ENCODE measurements around the gene CLDN11.

The CLDN11 gene

DNA sequence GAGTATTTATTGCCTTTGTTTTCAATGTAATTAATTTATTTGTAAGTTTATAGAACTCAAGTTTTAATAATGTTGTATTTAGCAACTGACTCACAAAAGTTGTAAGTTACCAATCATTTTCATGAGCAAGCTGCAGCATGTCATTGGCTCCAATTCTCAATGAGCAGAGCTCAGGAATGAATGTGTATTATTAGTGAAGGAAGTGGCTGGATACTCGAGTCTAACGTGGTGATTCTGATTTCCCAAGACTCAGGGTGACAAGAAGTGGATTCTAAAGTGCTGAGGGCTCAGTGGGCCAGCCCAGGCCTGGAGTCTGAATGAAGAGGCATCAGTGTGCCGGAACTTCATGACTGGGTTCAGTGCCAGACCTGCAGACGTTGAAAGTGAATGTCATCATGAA is 39.6 kb downstream of the CLDN11 start:
- Histone ChIP-seq H3K9me3 (ENCODE audit: insufficient read depth, low read length) (no peaks in the 10 kb centered on the region), H3K27me3 (ENCODE audit: insufficient read depth, insufficient read length) (no peaks in the 10 kb centered on the region), H3K36me3 (ENCODE audit: insufficient read depth, insufficient read length, low read length) (no peaks in the 10 kb centered on the region), H3K4me3 (ENCODE audit: insufficient read length, low read depth) (no peak overlapping the region), H3K9ac (ENCODE audit: insufficient read length, low read depth) (no peak overlapping the region), H3K4me1 (ENCODE audit: insufficient read depth, insufficient read length) (no peaks in the 10 kb centered on the region)
- no peak for DNase-seq (ENCODE audit: low read depth, low spot score)
- TF ChIP-seq YY1 (IDR thresholded peaks at IDR 0.05; ENCODE audit: insufficient read depth, insufficient read length) (no peak), SUZ12 (IDR thresholded peaks at IDR 0.05; ENCODE audit: extremely low read depth, insufficient read depth, insufficient read length) (no peak), ZNF274 (IDR thresholded peaks at IDR 0.05; ENCODE audit: low read depth, low read length) (no peak)

DNA sequence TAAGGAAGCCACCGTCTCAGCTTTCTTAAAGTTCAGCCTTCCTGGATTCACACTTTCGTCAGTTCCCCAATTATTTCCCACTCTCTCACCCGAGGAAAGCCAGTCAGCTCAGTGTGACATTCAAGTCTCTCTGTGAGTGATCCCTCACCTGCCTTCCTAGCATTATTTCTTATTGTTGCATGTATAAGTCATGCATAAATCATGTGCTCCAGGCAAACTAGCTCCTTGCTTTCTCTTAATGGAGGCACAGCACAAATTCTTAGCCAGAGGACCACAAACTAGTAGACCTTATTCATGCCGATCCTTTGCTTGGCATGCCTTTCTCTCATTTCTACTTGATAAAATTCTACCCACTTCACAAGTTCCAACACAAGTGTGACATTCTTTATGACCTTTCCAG is 44.3 kb downstream of the CLDN11 start:
- Histone ChIP-seq H3K4me3 (ENCODE audit: insufficient read length, low read depth) (no peak overlapping the region), H3K36me3 (ENCODE audit: insufficient read depth, insufficient read length, low read length) (no peaks in the 10 kb centered on the region), H3K9ac (ENCODE audit: insufficient read length, low read depth) (no peak overlapping the region), H3K27me3 (ENCODE audit: insufficient read depth, insufficient read length) (no peaks in the 10 kb centered on the region), H3K4me1 (ENCODE audit: insufficient read depth, insufficient read length) (peaks cover 2% of the 10 kb centered on the region), H3K9me3 (ENCODE audit: insufficient read depth, low read length) (no peaks in the 10 kb centered on the region)
- no peak for TF ChIP-seq YY1 (IDR thresholded peaks at IDR 0.05; ENCODE audit: insufficient read depth, insufficient read length)
- no peak for TF ChIP-seq SUZ12 (IDR thresholded peaks at IDR 0.05; ENCODE audit: extremely low read depth, insufficient read depth, insufficient read length)
- TF ChIP-seq ZNF274 (IDR thresholded peaks at IDR 0.05; ENCODE audit: low read depth, low read length), result no peak
- no peak for DNase-seq (ENCODE audit: low read depth, low spot score)

DNA sequence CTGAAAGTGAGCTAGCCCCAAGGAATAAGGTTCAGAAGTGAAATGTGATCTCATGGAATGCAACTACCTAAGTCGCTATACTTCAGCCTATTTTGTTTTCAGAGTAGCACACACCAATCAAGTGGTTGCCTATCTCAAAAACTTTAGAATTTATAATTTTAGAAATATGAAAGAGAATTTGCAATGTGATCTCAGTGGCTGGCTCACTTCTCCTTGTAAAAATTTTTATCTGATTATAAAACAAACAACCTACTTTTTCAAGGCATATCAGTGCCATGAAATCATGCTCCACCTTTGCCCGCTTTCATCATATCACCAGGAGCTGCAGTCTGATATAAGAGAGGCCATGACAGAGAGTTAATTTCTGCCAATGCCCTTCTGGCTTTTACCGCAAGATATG is 47.3 kb downstream of the CLDN11 start:
- Histone ChIP-seq H3K4me1 (ENCODE audit: insufficient read depth, insufficient read length) (peaks cover 5% of the 10 kb centered on the region), H3K9ac (ENCODE audit: insufficient read length, low read depth) (no peak overlapping the region), H3K9me3 (ENCODE audit: insufficient read depth, low read length) (no peaks in the 10 kb centered on the region), H3K36me3 (ENCODE audit: insufficient read depth, insufficient read length, low read length) (no peaks in the 10 kb centered on the region), H3K4me3 (ENCODE audit: insufficient read length, low read depth) (no peak overlapping the region), H3K27me3 (ENCODE audit: insufficient read depth, insufficient read length) (no peaks in the 10 kb centered on the region)
- no peak for TF ChIP-seq YY1 (IDR thresholded peaks at IDR 0.05; ENCODE audit: insufficient read depth, insufficient read length)
- no peak for DNase-seq (ENCODE audit: low read depth, low spot score)

DNA sequence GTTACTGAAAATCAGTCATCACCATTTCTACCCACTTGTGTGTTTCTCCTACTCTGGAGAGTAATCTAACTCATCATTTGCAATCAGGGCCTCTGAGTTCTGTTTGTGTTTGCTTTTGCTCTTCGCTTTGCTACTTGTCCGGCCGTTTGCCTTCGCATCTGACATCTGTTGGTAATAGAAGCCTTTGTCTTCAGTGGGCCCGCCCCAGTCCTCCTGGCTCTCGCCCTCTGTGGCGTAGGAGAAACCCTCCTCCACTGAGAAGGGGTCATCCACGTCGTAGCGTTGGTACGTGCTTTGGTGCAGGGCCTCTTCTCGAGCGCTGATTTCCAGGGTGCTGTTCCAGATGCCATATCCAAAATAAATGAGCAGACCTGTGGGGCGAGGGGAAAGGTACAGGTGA is 48.3 kb downstream of the CLDN11 start:
- H3K9me3 ChIP-seq (ENCODE audit: insufficient read depth, low read length), result no peaks in the 10 kb centered on the region
- no peaks in the 10 kb centered on the region for H3K27me3 ChIP-seq (ENCODE audit: insufficient read depth, insufficient read length)
- no peak overlapping the region for H3K9ac ChIP-seq (ENCODE audit: insufficient read length, low read depth)
- peaks cover 6% of the 10 kb centered on the region for H3K4me1 ChIP-seq (ENCODE audit: insufficient read depth, insufficient read length)
- no peak for TF ChIP-seq ZNF274 (IDR thresholded peaks at IDR 0.05; ENCODE audit: low read depth, low read length)
- no peak for TF ChIP-seq YY1 (IDR thresholded peaks at IDR 0.05; ENCODE audit: insufficient read depth, insufficient read length)
- no peak for TF ChIP-seq SUZ12 (IDR thresholded peaks at IDR 0.05; ENCODE audit: extremely low read depth, insufficient read depth, insufficient read length)
- DNase-seq (ENCODE audit: low read depth, low spot score), result no peak
- H3K4me3 ChIP-seq (ENCODE audit: insufficient read length, low read depth), result no peak overlapping the region
- H3K36me3 ChIP-seq (ENCODE audit: insufficient read depth, insufficient read length, low read length), result no peaks in the 10 kb centered on the region

DNA sequence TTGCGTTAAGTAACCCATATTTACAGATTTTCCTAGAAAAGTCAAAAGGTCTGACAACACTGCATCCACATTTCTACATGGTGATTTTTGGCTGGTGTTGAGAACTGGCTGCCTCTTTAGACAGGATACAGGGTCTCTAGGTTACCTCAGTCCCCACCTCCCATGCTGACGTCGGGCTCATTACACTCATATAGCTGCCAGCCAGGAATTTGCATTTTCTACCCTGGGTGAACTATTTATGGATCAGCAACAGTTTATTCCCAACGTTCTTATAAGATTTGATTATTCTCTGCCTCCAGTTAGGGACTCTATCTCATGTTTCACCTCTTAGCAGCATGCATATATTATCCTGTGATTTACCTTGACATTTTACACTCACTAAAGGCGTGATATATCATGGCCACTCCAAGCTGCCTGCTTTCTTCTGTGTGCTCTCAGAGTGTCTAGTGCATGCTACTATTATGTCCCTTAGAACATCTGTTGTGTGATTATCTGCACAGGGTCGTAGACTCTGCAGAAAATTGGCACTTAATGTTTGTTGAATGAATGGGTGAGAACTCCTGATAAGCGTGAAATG is 49.0 kb downstream of the CLDN11 start:
- DNase-seq (ENCODE audit: low read depth, low spot score), result no peak

DNA sequence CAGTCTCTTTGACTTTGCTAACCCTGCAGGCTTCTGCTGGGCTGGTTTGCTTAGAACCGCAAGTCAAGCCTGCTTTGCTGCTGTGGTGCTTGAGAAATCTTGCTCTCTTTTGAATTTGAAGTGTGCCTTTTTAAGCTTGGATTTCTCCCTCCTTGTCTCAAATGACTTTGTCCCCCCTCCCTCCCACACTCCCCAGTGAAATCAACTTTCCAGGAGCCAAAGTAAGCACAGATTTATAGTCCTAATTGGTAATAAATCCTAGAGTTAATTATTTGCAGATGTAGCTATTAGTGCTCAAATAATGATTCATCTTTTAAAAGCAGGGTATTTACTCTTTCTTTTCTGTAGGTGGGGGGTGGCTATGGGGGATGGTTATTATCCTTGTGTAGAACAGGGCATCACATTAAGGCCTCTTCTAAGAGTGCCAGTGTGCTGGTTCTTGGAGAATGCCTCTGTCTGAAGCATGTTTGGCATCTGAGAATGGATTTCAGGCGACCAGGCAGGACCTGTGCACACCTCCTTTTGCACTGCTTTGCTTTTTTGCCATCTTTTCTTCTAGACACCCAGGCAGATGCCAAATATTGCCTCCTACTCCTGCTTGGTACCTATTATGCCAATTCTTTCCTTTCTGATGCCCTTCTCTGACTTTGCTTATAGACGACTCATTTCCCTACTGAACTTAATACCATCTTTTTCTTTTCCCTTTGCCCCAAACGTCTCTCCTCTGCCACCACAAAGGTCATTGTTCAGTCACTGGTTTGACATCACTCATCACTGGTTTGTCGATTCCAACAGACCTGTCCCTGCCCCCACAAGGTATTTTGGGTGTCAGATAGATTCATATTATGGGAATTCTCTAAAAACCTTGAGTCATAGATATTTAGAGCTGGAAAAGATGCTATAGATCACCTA is 50.7 kb downstream of the CLDN11 start:
- H3K4me1 ChIP-seq (ENCODE audit: insufficient read depth, insufficient read length), result peaks cover 6% of the 10 kb centered on the region
- H3K36me3 ChIP-seq (ENCODE audit: insufficient read depth, insufficient read length, low read length), result no peaks in the 10 kb centered on the region
- H3K9ac ChIP-seq (ENCODE audit: insufficient read length, low read depth), result no peak overlapping the region
- TF ChIP-seq ZNF274 (IDR thresholded peaks at IDR 0.05; ENCODE audit: low read depth, low read length) (no peak), YY1 (IDR thresholded peaks at IDR 0.05; ENCODE audit: insufficient read depth, insufficient read length) (no peak), SUZ12 (IDR thresholded peaks at IDR 0.05; ENCODE audit: extremely low read depth, insufficient read depth, insufficient read length) (no peak)
- no peaks in the 10 kb centered on the region for H3K27me3 ChIP-seq (ENCODE audit: insufficient read depth, insufficient read length)
- no peaks in the 10 kb centered on the region for H3K9me3 ChIP-seq (ENCODE audit: insufficient read depth, low read length)
- no peak for DNase-seq (ENCODE audit: low read depth, low spot score)
- H3K4me3 ChIP-seq (ENCODE audit: insufficient read length, low read depth), result no peak overlapping the region

More for the DNA sequence above, 49.0 kb downstream of the CLDN11 start:
- H3K4me1 ChIP-seq (ENCODE audit: insufficient read depth, insufficient read length), result peaks cover 6% of the 10 kb centered on the region
- no peak overlapping the region for H3K9ac ChIP-seq (ENCODE audit: insufficient read length, low read depth)
- TF ChIP-seq ZNF274 (IDR thresholded peaks at IDR 0.05; ENCODE audit: low read depth, low read length), result no peak
- no peaks in the 10 kb centered on the region for H3K27me3 ChIP-seq (ENCODE audit: insufficient read depth, insufficient read length)
- no peaks in the 10 kb centered on the region for H3K9me3 ChIP-seq (ENCODE audit: insufficient read depth, low read length)
- H3K36me3 ChIP-seq (ENCODE audit: insufficient read depth, insufficient read length, low read length), result no peaks in the 10 kb centered on the region
- H3K4me3 ChIP-seq (ENCODE audit: insufficient read length, low read depth), result no peak overlapping the region

DNA sequence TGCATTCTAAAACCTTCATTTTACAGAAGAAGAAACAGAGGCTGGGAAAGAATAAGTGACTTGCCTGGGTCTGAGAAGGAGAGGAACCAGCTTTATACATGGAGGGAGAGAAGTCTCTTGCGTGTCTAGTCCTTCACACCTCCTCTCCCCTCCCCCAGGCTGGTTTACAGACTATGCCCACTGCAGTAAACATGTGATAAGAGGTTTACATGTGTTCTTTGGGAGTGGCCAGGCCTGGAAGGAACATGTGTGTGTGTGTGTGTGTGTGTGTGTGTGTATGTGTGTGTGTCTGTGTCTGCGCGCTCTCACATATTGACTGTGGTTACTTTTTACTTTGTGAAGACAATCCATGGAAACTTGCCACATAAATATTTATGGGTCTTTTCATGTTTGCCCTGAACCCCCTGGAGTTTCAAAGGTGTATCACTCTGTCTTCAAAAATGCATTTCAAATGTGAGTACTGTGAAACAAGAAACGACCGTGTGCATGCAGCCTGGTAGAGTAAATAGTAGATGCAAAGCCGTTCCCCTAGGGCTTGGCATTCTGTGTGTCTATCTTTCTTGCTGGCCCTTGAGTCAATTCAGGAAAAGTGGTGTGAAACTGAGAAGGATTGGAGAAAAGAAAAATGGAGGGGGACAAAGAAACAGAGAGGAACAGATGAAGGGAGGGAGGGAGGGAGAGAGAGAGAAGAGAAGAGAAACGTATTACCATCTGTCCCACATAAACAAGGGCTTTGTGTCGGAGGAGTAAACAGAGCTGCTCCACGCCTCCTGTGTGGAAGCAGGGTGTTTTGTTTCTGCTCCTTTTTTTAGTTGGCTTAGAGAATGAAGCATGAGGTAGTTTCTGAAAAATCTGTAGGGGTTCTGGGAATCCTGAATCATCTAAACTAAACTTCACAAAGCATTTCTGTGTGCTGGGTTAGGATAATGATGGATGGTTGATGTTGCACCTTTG is 51.7 kb downstream of the CLDN11 start:
- no peaks in the 10 kb centered on the region for H3K9me3 ChIP-seq (ENCODE audit: insufficient read depth, low read length)
- no peak overlapping the region for H3K9ac ChIP-seq (ENCODE audit: insufficient read length, low read depth)
- H3K36me3 ChIP-seq (ENCODE audit: insufficient read depth, insufficient read length, low read length), result no peaks in the 10 kb centered on the region
- H3K27me3 ChIP-seq (ENCODE audit: insufficient read depth, insufficient read length), result no peaks in the 10 kb centered on the region
- no peak for DNase-seq (ENCODE audit: low read depth, low spot score)
- peaks cover 4% of the 10 kb centered on the region for H3K4me1 ChIP-seq (ENCODE audit: insufficient read depth, insufficient read length)
- H3K4me3 ChIP-seq (ENCODE audit: insufficient read length, low read depth), result no peak overlapping the region
- no peak for TF ChIP-seq ZNF274 (IDR thresholded peaks at IDR 0.05; ENCODE audit: low read depth, low read length)
- TF ChIP-seq SUZ12 (IDR thresholded peaks at IDR 0.05; ENCODE audit: extremely low read depth, insufficient read depth, insufficient read length), result no peak
- TF ChIP-seq YY1 (IDR thresholded peaks at IDR 0.05; ENCODE audit: insufficient read depth, insufficient read length), result no peak
